Measurements from ENCODE around the gene SLC12A8. TPM values are rescaled to one million over a fixed set of nuclear protein-coding genes. Genes with fewer than 3 reads are reported as not detected.

The SLC12A8 gene
- total and polyA plus RNA-seq, 10 of the 15 experiments (the other 5 are each of a cell fraction or from before 2014, with no cell fraction given) = 2.5 to 71.6 (median 50.1) TPM

DNA sequence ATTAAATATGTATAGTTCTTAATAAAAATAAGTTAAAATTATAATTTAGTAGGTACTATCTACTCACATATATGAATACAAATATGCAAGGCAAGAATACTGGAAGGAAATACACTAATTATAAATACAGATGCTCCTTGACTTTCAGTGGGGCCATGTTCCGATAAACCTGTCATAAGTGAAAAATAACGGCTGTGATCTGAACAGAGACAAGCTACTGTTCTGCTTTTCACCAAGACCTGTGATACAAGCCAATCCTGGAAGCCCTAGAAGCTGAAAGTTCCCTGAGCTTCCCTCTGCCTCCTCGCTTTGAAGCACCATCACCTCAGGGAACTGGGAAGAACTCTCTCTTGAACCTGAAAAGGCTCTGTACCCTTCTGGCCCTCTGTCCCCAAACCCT lies 55.4 kb downstream of the SLC12A8 start:
- FAIRE-seq (no peak), ATAC-seq (no peak), DNase-seq (ENCODE audit: low read depth, low spot score) (no peak)
- H3K9me3 ChIP-seq (replicated peaks; ENCODE audit: control insufficient read depth, insufficient read depth, low read length) = no peaks in the 10 kb centered on the region
- WGBS (ENCODE audit: insufficient coverage, insufficient replicate concordance, low lambda C conversion rate, missing lambda C conversion rate) = 82% methylated on average over 3 of the region's 3 CpGs
- RAD21 ChIA-PET (ENCODE audit: unreplicated experiment) = interaction anchor here (0.5 to 0.9 kb wide), 3 partner anchors 86 to 281 kb away, joined by 3 read pairs; no protein-coding TSS in a partner anchor
- POLR2A ChIA-PET = no interaction called here
- no peak overlapping the region for H2AFZ ChIP-seq (ENCODE audit: control insufficient read depth, low read depth, low read length)
- BruUV-seq (replicated peaks) = no TSS peak
- no peaks in the 10 kb centered on the region for H3K36me3 ChIP-seq (ENCODE audit: control insufficient read depth in 2 of 2, insufficient read depth in 2 of 2, low read length in 1 of 2)
- H3K4me3 ChIP-seq = no peak overlapping the region
- H3K79me2 ChIP-seq (ENCODE audit: control insufficient read depth, insufficient read depth, low read length) = no peaks in the 10 kb centered on the region
- TF ChIP-seq IKZF2 (IDR thresholded peaks at IDR 0.05) = no peak
- TF ChIP-seq RB1 (IDR thresholded peaks at IDR 0.05; ENCODE audit: borderline replicate concordance) = no peak
- TF ChIP-seq ZNF24 (IDR thresholded peaks at IDR 0.05) = no peak
- no peak for TF ChIP-seq EED (IDR thresholded peaks at IDR 0.05; ENCODE audit: low read depth)
- no peak for TF ChIP-seq BCL3 (IDR thresholded peaks at IDR 0.05; ENCODE audit: borderline replicate concordance, insufficient read depth, low read depth, low read length, poor library complexity, severe bottlenecking)
- no peak for TF ChIP-seq PML (IDR thresholded peaks at IDR 0.05; ENCODE audit: low read length)
- no peak for TF ChIP-seq MTA3 (IDR thresholded peaks at IDR 0.05; ENCODE audit: borderline replicate concordance, low read length)
- no peak for TF ChIP-seq ZNF622 (IDR thresholded peaks at IDR 0.05)
- TF ChIP-seq NFYA (IDR thresholded peaks at IDR 0.05; ENCODE audit: borderline replicate concordance, low read depth, low read length) = no peak
- TF ChIP-seq HDGF (IDR thresholded peaks at IDR 0.05) = no peak
- no peak for TF ChIP-seq SUZ12 (IDR thresholded peaks at IDR 0.05; ENCODE audit: unreplicated experiment)
- no peak for TF ChIP-seq WRNIP1 (IDR thresholded peaks at IDR 0.05; ENCODE audit: borderline replicate concordance, low read depth, low read length)
- TF ChIP-seq, protein P1, sequence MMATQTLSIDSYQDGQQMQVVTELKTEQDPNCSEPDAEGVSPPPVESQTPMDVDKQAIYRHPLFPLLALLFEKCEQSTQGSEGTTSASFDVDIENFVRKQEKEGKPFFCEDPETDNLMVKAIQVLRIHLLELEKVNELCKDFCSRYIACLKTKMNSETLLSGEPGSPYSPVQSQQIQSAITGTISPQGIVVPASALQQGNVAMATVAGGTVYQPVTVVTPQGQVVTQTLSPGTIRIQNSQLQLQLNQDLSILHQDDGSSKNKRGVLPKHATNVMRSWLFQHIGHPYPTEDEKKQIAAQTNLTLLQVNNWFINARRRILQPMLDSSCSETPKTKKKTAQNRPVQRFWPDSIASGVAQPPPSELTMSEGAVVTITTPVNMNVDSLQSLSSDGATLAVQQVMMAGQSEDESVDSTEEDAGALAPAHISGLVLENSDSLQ (IDR thresholded peaks at IDR 0.05) = no peak
- TF ChIP-seq RFX5 (IDR thresholded peaks at IDR 0.05; ENCODE audit: low read depth, low read length) = no peak
- TF ChIP-seq GATAD2B (conservative IDR thresholded peaks at IDR 0.05; ENCODE audit: low read depth) = no peak
- TF ChIP-seq NFYB (IDR thresholded peaks at IDR 0.05; ENCODE audit: insufficient read depth, low read depth, low read length) = no peak
- H3K4me2 ChIP-seq (ENCODE audit: control insufficient read depth, insufficient read depth) = no peak overlapping the region
- no peaks in the 10 kb centered on the region for H4K20me1 ChIP-seq (ENCODE audit: control insufficient read depth, insufficient read depth)
- CTCF ChIA-PET = interaction anchor here (1.0 to 1.2 kb wide), 2 partner anchors 10 to 34 kb away, joined by 3 read pairs; no protein-coding TSS in a partner anchor
- in situ Hi-C loops (cut with MboI) = no loop called here
- peaks cover 20% of the 10 kb centered on the region for H3K4me1 ChIP-seq (ENCODE audit: control insufficient read depth, insufficient read depth, low read length)
- SMC1A ChIA-PET (ENCODE audit: uncharacterized antibody, unreplicated experiment) = interaction anchor here (0.8 to 1.5 kb wide), 6 partner anchors 11 to 162 kb away, joined by 3 read pairs; no protein-coding TSS in a partner anchor
- H3K27me3 ChIP-seq (replicated peaks in 1 of 2; ENCODE audit: control insufficient read depth in 2 of 2, insufficient read depth in 2 of 2, low read length in 1 of 2) = no peaks in the 10 kb centered on the region
- H3K9ac ChIP-seq (ENCODE audit: control insufficient read depth, insufficient read depth, low read length) = no peak overlapping the region
- no peak overlapping the region for H3K27ac ChIP-seq (ENCODE audit: control insufficient read depth, insufficient read depth)
- intact Hi-C loops (cut with micrococcal nuclease; ENCODE audit: unreplicated experiment) = no loop called here
